B cell (primary cell): ENCODE data around the gene TAGLN3. TPM values are rescaled to one million over a fixed set of nuclear protein-coding genes. Genes with fewer than 3 reads are reported as not detected.

ENCODE experiments used
- ATAC-seq: fragments of 200-7000 bp; cut with Tn5 transposase; one replicate; pipeline ENCODE4 v1.10.0; 2021; ENCODE audit warnings: low read depth, mild to moderate bottlenecking, moderate number of reproducible peaks, moderate library complexity
- CTCF ChIA-PET: fragments of 350-600 bp; sonication (Branson Sonifier 250); formaldehyde crosslinking; loops from one replicate; lab custom pipeline; 2021; ENCODE audit warnings: antibody characterized with exemption, inconsistent platforms; lab: Charles Lee
- POLR2A ChIA-PET: fragments of 350-600 bp; sonication (Branson Sonifier 250); formaldehyde crosslinking; loops from one replicate; lab custom pipeline; 2021; ENCODE audit warnings: antibody characterized with exemption; lab: Charles Lee
- DNase-seq: peaks from one replicate; pipeline ENCODE4 v3.0.0; 2013
- H2AFZ ChIP-seq: 2 replicates; pipeline ENCODE4 v1.6.1; 2012; ENCODE audit warnings: mild to moderate bottlenecking, low read depth, low read length; ENCODE audit not compliant: insufficient read depth, poor library complexity, severe bottlenecking
- H3K27ac ChIP-seq, 2 donors: 1 replicate in 1 of 2; 2 replicates in 1 of 2; pipeline ENCODE4 v1.5.1; 2012 to 2013; ENCODE audit warnings: low read length in 2 of 2, mild to moderate bottlenecking in 2 of 2, moderate library complexity in 1 of 2
- H3K27me3 ChIP-seq, 4 experiments: fragments of 200-600 bp in 1 of 4; sonication (generic) in 1 of 4; replicated peaks in 1 of 4; 1 replicate in 2 of 4; 2 replicates in 2 of 4; pipeline versions ENCODE4 v1.6.1 to v1.7.0; 2013 to 2016; ENCODE audit warnings: low read length in 3 of 4, mild to moderate bottlenecking in 2 of 4, mixed read lengths in 1 of 4, moderate library complexity in 1 of 4; ENCODE audit not compliant: insufficient read depth in 4 of 4, control insufficient read depth in 3 of 4; ENCODE audit errors: control extremely low read depth in 1 of 4
- H3K36me3 ChIP-seq, 2 experiments: replicated peaks in 1 of 2; 1 replicate in 1 of 2; 2 replicates in 1 of 2; pipeline versions ENCODE4 v1.6.1 to v1.7.1; 2013; ENCODE audit warnings: low read length in 1 of 2; ENCODE audit not compliant: insufficient read depth in 2 of 2, control insufficient read depth in 1 of 2; ENCODE audit errors: control extremely low read depth in 1 of 2, extremely low read depth in 1 of 2
- H3K4me1 ChIP-seq, 2 donors: fragments of 200-600 bp in 1 of 2; sonication (generic) in 1 of 2; 1 replicate in 1 of 2; 2 replicates in 1 of 2; pipeline versions ENCODE4 v1.5.1 to v1.6.1; 2013 to 2017; ENCODE audit warnings: low read length in 2 of 2; ENCODE audit not compliant: control insufficient read depth in 2 of 2, insufficient read depth in 2 of 2
- H3K4me2 ChIP-seq: replicated peaks from 2 replicates; pipeline ENCODE3; 2012; ENCODE audit warnings: mild to moderate bottlenecking, low read depth, low read length; ENCODE audit not compliant: poor library complexity, severe bottlenecking
- H3K4me3 ChIP-seq, 5 experiments: fragments of 200-600 bp in 1 of 5; sonication (generic) in 1 of 5; 1 replicate in 3 of 5; 2 replicates in 2 of 5; pipeline versions ENCODE4 v1.5.1 to v1.7.0; 2011 to 2016; ENCODE audit warnings: low read length in 4 of 5, mild to moderate bottlenecking in 4 of 5, low read depth in 2 of 5, control low read depth in 1 of 5, moderate library complexity in 1 of 5; ENCODE audit not compliant: insufficient read depth in 1 of 5; ENCODE audit errors: control extremely low read depth in 1 of 5, extremely low read depth in 1 of 5
- H3K79me2 ChIP-seq: fragments of 200-600 bp; sonication (generic); one replicate; pipeline ENCODE4 v1.6.0; 2016; ENCODE audit warnings: low read length; ENCODE audit not compliant: control insufficient read depth, insufficient read depth
- H3K9ac ChIP-seq: fragments of 200-600 bp; sonication (generic); 2 replicates; pipeline ENCODE4 v1.6.1; 2017; ENCODE audit warnings: mild to moderate bottlenecking, low read length, moderate library complexity
- H3K9me3 ChIP-seq, 3 donors: one replicate each; pipeline versions ENCODE4 v1.6.1 to v1.7.1; 2013; ENCODE audit warnings: low read length in 2 of 3; ENCODE audit not compliant: control insufficient read depth in 2 of 3, insufficient read depth in 1 of 3; ENCODE audit errors: control extremely low read depth in 1 of 3
- H4K20me1 ChIP-seq: 2 replicates; pipeline ENCODE4 v1.6.0; 2012; ENCODE audit warnings: mild to moderate bottlenecking, low read length; ENCODE audit not compliant: insufficient read depth, control insufficient read depth, poor library complexity, severe bottlenecking
- H3K27ac Mint-ChIP-seq: one replicate; pipeline ENCODE4 v1.8.0; 2021; ENCODE audit warnings: mixed read lengths
- H3K27me3 Mint-ChIP-seq: one replicate; pipeline ENCODE4 v1.8.0; 2021; ENCODE audit warnings: mixed read lengths
- H3K4me1 Mint-ChIP-seq: one replicate; pipeline ENCODE4 v1.8.0; 2021; ENCODE audit warnings: mixed read lengths
- H3K4me3 Mint-ChIP-seq: one replicate; pipeline ENCODE4 v1.8.0; 2021; ENCODE audit warnings: mixed read lengths
- H3K9me3 Mint-ChIP-seq: one replicate; pipeline ENCODE4 v1.8.0; 2022; ENCODE audit warnings: mixed read lengths; ENCODE audit not compliant: insufficient read depth
- EZH2 ChIP-seq: IDR thresholded peaks from 2 replicates; pipeline ENCODE4 v1.6.1; 2012; ENCODE audit warnings: borderline replicate concordance, low read depth, mild to moderate bottlenecking, moderate library complexity, low read length; ENCODE audit not compliant: insufficient read depth, poor library complexity, severe bottlenecking
- WGBS: methylation state at CpG from one replicate; pipeline ENCODE4 v1.1.5; 2013; ENCODE audit warnings: missing lambda C conversion rate; ENCODE audit not compliant: insufficient coverage; 5-methylcytosine and 5-hydroxymethylcytosine counted together
- intact Hi-C: fragments of 100-400 bp; cut with micrococcal nuclease; formaldehyde crosslinking; loops from one replicate; pipeline ENCODE4 v1.10.0; 2022
- polyA plus RNA-seq: library from polyadenylated mRNA; depleted of rRNA; stranded (reverse); fragments of >200 nt; gene quantifications from 2 replicates; pipeline ENCODE4 v1.2.3, GENCODE V29; 2012
- total RNA-seq, 2 donors: library from RNA; stranded (reverse); fragments of 120-200 nt in 1 of 2; gene quantifications; 1 replicate in 1 of 2; 2 replicates in 1 of 2; pipeline versions ENCODE4 v1.2.3 to v1.2.4, GENCODE V29; 2013 to 2022
- TF ChIP-seq, protein P1 (sequence below): fragments of 200-600 bp; IDR thresholded peaks from one replicate; pipeline ENCODE4 v1.8.0; 2022; ENCODE audit warnings: antibody characterized with exemption, mild to moderate bottlenecking

TAGLN3 gene
- total and polyA plus RNA-seq, 2 donors (not counting 1 experiment from before 2014, with no cell fraction given), result not detected

DNA sequence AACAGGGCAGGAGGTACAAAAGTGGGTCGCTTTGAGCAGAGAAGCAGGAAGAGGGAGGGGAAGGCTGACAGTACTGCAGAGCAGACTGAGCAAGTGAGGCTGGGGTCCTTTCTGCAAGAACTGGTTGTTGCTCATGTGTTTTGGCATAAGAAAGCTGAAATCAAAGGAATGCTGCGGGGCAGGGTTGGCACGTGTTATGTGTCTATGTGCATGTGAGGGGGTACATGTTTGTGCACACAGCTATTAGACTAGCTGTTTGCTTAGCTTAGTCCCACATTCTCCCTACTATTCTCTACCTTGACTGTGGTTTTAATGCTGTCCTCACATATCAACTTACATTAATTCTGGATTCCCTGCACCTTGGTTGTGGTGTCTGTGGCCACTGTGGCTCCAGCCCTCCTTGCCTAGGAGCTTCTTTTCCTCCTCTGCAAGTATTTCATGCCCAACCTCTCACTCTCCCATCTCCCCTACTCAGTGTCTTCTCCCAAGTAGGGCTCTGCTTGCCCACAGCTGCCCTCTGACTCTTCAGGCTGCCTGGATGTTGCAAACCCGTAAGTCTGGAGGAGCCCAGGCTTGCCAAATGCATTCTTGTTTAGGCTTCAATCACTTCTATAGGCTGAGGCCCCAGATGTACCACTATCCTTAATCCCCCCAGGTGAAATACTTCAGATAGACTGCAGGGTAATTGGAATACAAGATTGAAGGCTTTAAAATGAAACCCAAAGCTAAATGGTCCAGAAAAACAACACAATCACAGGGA, 4.8 kb downstream of the TAGLN3 start:
- TF ChIP-seq, protein P1, sequence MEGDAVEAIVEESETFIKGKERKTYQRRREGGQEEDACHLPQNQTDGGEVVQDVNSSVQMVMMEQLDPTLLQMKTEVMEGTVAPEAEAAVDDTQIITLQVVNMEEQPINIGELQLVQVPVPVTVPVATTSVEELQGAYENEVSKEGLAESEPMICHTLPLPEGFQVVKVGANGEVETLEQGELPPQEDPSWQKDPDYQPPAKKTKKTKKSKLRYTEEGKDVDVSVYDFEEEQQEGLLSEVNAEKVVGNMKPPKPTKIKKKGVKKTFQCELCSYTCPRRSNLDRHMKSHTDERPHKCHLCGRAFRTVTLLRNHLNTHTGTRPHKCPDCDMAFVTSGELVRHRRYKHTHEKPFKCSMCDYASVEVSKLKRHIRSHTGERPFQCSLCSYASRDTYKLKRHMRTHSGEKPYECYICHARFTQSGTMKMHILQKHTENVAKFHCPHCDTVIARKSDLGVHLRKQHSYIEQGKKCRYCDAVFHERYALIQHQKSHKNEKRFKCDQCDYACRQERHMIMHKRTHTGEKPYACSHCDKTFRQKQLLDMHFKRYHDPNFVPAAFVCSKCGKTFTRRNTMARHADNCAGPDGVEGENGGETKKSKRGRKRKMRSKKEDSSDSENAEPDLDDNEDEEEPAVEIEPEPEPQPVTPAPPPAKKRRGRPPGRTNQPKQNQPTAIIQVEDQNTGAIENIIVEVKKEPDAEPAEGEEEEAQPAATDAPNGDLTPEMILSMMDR, result no peak
- no peak for TF ChIP-seq EZH2
- Mint-ChIP-seq H3K4me1 (peaks cover 14% of the 10 kb centered on the region), H3K4me3 (no peak overlapping the region), H3K27ac (no peak overlapping the region), H3K9me3 (no peaks in the 10 kb centered on the region), H3K27me3 (peaks cover 9% of the 10 kb centered on the region)
- no peak overlapping the region for H2AFZ ChIP-seq
- no peaks in the 10 kb centered on the region for H3K36me3 ChIP-seq
- intact Hi-C loops, result no loop called here
- H4K20me1 ChIP-seq, result no peaks in the 10 kb centered on the region
- WGBS, result 91% methylated on average over 1 of the region's 4 CpGs
- H3K4me2 ChIP-seq, result no peak overlapping the region
- CTCF ChIA-PET, result interaction anchor here (1.0 to 2.7 kb wide), 5 partner anchors 9 to 14 kb away, joined by 3 to 13 read pairs (median 3); no protein-coding TSS in a partner anchor
- no peaks in the 10 kb centered on the region for H3K79me2 ChIP-seq
- H3K27me3 ChIP-seq, result peaks cover 0 to 16% (median 5%) of the 10 kb centered on the region in 4 experiments
- POLR2A ChIA-PET, result no interaction called here
- no peaks in the 10 kb centered on the region for H3K9me3 ChIP-seq
- ATAC-seq (no peak), DNase-seq (no peak)
- H3K27ac ChIP-seq, result no peak overlapping the region
- H3K4me1 ChIP-seq, result peaks cover 10 to 13% of the 10 kb centered on the region in 2 donors
- no peak overlapping the region for H3K4me3 ChIP-seq
- H3K9ac ChIP-seq, result no peak overlapping the region

DNA sequence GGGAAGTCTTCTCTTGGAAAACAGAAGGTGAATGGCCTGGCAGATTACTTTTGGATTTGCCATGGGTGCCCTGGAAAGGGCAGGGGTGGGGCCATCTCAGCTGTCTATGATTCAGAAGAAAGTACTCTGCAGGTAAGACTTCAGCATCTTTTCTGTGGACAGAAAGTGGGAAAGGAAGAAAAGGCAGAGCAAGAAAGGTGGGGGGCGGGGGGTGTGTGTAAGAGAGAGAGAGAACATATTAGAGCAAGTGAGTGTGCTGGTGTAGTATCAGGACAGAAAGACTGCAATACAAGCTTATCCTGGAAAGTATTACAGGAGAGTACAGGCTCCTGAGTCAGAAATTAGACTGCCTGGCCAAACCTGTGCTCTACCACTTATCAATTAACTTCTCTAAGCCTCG, 5.5 kb downstream of the TAGLN3 start:
- no peaks in the 10 kb centered on the region for H4K20me1 ChIP-seq
- H3K9ac ChIP-seq, result no peak overlapping the region
- no peak for ATAC-seq
- H3K4me1 ChIP-seq, result peaks cover 6 to 7% of the 10 kb centered on the region in 2 donors
- no peak for DNase-seq
- 90% methylated on average over 1 of the region's 2 CpGs for whole genome bisulfite sequencing
- no peaks in the 10 kb centered on the region for H3K9me3 ChIP-seq
- no peak overlapping the region for H3K4me3 ChIP-seq
- ChIA-PET CTCF (interaction anchor here (1.0 to 1.5 kb wide), 4 partner anchors 8 to 15 kb away, joined by 3 to 6 read pairs (median 4); no protein-coding TSS in a partner anchor), POLR2A (no interaction called here)
- peaks cover 0 to 10% (median 2%) of the 10 kb centered on the region in 4 experiments for H3K27me3 ChIP-seq
- no peak overlapping the region for H3K4me2 ChIP-seq
- H3K27ac ChIP-seq, result no peak overlapping the region
- H3K79me2 ChIP-seq, result no peaks in the 10 kb centered on the region
- intact Hi-C loops, result no loop called here
- Mint-ChIP-seq H3K27ac (no peak overlapping the region), H3K4me1 (peaks cover 7% of the 10 kb centered on the region), H3K9me3 (no peaks in the 10 kb centered on the region), H3K4me3 (no peak overlapping the region), H3K27me3 (peaks cover 2% of the 10 kb centered on the region)
- no peak overlapping the region for H2AFZ ChIP-seq
- H3K36me3 ChIP-seq, result no peaks in the 10 kb centered on the region
- no peak for TF ChIP-seq EZH2
- TF ChIP-seq, protein P1, result no peak
